Measurements from ENCODE around the gene FADD. TPM values are rescaled to one million over a fixed set of nuclear protein-coding genes. Genes with fewer than 3 reads are reported as not detected.

FADD gene
- total RNA-seq, 2 donors from 2014 or later = 36.6 to 37.7 TPM

DNA sequence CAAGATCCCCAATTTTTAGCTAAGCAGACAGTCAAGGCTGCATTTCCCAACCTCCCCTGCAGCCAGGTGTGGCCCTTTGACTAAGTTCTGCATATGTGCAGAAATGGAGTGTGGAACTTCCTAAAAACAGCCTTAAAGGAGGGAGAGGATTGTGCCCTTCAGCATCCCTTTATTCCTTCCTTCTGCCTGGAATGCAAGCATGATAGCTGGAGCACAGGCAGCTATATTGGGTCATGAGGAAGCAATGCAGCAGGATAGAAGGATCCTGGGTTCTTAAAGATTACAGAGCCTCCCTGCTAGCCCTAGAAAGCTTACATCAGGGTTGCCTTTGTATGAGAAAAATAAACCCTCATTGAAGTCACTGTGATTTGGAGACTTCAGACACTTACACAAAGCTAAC lies 29.9 kb downstream of the FADD start:
- Histone ChIP-seq H3K4me3 (no peak overlapping the region), H3K27me3 (no peaks in the 10 kb centered on the region), H3K36me3 (no peaks in the 10 kb centered on the region), H3K9me3 (no peaks in the 10 kb centered on the region), H3K4me1 (no peaks in the 10 kb centered on the region), H3K27ac (no peak overlapping the region), H3K9ac (ENCODE audit: low read depth in 2 of 2, low read length in 2 of 2) (no peak overlapping the region)
- DNase-seq = no peak
- TF ChIP-seq, protein P1, sequence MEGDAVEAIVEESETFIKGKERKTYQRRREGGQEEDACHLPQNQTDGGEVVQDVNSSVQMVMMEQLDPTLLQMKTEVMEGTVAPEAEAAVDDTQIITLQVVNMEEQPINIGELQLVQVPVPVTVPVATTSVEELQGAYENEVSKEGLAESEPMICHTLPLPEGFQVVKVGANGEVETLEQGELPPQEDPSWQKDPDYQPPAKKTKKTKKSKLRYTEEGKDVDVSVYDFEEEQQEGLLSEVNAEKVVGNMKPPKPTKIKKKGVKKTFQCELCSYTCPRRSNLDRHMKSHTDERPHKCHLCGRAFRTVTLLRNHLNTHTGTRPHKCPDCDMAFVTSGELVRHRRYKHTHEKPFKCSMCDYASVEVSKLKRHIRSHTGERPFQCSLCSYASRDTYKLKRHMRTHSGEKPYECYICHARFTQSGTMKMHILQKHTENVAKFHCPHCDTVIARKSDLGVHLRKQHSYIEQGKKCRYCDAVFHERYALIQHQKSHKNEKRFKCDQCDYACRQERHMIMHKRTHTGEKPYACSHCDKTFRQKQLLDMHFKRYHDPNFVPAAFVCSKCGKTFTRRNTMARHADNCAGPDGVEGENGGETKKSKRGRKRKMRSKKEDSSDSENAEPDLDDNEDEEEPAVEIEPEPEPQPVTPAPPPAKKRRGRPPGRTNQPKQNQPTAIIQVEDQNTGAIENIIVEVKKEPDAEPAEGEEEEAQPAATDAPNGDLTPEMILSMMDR (IDR thresholded peaks at IDR 0.05) = no peak
- intact Hi-C loops (cut with DNase I) = no loop called here

DNA sequence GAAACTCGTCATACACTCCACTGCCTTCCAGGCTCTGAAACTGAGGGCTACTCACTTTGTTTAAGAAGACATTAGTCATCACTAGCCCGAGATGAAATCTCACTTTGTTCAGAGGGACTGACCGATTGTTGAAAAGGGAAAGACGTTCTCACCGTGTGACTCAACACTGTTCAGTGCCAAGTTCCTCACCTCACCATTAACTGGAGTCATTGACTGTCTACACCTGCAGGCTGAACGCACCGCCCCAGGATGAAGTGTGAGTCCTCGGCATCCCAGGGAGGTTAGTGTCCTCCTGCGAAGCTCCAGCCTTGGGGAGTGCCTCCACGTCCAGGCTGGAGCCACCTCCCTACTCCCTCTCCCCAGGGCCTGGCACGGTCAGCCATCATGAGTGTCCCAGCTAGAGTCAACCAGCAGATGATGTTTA lies 30.4 kb downstream of the FADD start:
- TF ChIP-seq, protein P1 (IDR thresholded peaks at IDR 0.05) = no peak
- Histone ChIP-seq H3K4me1 (no peaks in the 10 kb centered on the region), H3K9me3 (no peaks in the 10 kb centered on the region), H3K4me3 (no peak overlapping the region), H3K27ac (no peak overlapping the region), H3K27me3 (no peaks in the 10 kb centered on the region), H3K36me3 (no peaks in the 10 kb centered on the region), H3K9ac (ENCODE audit: low read depth in 2 of 2, low read length in 2 of 2) (no peak overlapping the region)
- intact Hi-C loops (cut with DNase I) = no loop called here
- no peak for DNase-seq

DNA sequence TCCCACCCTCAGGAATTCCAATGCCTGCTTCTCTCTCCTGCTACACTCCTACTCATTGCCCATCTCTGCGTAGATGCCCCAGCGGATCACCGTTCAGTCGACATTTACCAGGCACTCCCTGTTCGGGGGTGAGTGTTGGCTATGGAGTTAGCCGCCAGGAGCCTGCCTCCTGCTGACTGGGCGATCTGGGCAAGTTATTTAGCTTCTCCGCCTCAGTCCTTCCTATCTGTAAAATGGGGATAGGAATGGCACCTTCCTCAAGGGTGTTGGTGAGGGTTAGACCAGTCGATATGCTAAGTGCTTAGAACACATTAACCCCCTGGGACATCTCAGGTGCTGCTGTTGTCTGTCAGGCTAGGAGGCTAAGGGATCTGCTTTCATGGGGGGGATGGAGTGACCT lies 30.9 kb downstream of the FADD start:
- Histone ChIP-seq H3K27me3 (no peaks in the 10 kb centered on the region), H3K9ac (ENCODE audit: low read depth in 2 of 2, low read length in 2 of 2) (no peak overlapping the region), H3K9me3 (no peaks in the 10 kb centered on the region), H3K36me3 (no peaks in the 10 kb centered on the region), H3K4me3 (no peak overlapping the region), H3K27ac (no peak overlapping the region), H3K4me1 (no peaks in the 10 kb centered on the region)
- TF ChIP-seq, protein P1 (IDR thresholded peaks at IDR 0.05) = no peak
- intact Hi-C loops (cut with DNase I) = no loop called here
- DNase-seq = no peak

DNA sequence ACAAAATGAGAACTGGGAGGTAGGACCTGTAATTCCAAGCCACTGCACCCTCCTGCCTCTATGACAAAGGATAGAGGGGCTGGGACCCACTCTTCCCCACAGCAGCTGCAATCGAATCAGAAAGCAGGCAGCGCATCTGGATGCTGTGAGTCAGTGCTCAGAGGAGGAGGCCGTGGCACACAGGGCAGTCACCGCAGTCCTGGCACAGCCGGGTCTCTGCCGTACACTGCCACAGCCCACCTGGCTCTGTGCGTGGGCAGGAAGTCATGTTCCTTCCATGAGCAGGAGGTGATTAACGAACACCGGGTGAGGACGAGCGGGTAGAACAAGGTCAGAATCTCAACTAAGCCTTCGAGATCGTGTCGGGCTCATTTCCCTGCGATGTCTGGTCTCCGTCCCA lies 37.2 kb downstream of the FADD start:
- no peaks in the 10 kb centered on the region for H3K9me3 ChIP-seq
- DNase-seq = no peak
- H3K4me1 ChIP-seq = no peaks in the 10 kb centered on the region
- no peaks in the 10 kb centered on the region for H3K27me3 ChIP-seq
- H3K36me3 ChIP-seq = no peaks in the 10 kb centered on the region
- TF ChIP-seq, protein P1 (IDR thresholded peaks at IDR 0.05) = no peak
- H3K27ac ChIP-seq = no peak overlapping the region
- no peak overlapping the region for H3K4me3 ChIP-seq
- intact Hi-C loops (cut with DNase I) = no loop called here
- H3K9ac ChIP-seq (ENCODE audit: low read depth in 2 of 2, low read length in 2 of 2) = no peak overlapping the region

DNA sequence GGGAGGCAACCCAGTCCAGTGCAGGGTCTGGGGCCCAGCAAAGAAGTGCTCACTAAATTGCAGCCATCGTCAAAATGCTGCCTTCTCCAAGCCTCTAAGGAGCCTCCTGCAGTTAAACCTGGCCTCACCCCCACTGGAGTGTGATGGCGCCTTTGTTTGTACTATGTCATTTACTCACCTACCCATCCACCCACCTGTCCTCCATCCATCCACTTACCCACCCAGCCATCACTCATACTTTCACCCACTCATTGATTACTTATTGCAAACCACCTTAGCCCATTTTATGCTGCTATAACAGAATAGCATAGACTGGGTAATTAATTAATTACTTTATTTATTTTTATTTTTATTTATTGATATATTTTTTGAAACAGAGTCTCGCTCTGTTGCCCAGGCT lies 38.6 kb downstream of the FADD start:
- Histone ChIP-seq H3K9ac (ENCODE audit: low read depth in 2 of 2, low read length in 2 of 2) (no peak overlapping the region), H3K4me3 (no peak overlapping the region), H3K36me3 (no peaks in the 10 kb centered on the region), H3K27ac (no peak overlapping the region), H3K27me3 (no peaks in the 10 kb centered on the region), H3K9me3 (no peaks in the 10 kb centered on the region), H3K4me1 (no peaks in the 10 kb centered on the region)
- TF ChIP-seq, protein P1 (IDR thresholded peaks at IDR 0.05) = no peak
- DNase-seq = no peak
- intact Hi-C loops (cut with DNase I) = no loop called here

DNA sequence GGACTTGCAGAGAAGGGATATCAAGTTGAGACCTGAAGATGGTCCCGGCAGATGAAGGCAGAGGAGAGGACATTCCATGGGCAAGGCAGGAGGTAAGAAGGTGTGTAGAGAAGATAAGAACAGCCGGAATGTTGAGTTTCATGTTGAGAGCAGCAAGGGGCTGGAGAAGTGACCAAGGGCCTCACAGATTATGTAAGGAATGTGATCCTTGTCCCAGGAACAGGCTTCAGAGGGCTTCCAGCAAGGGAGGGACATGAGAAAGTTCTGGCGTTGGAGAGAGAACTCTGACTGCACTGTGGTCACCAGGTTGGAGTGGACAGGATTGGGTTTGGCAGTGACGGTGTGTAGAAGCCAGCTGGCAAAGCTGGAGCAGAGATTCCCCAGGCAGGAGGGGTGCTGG lies 39.8 kb downstream of the FADD start:
- Histone ChIP-seq H3K4me3 (no peak overlapping the region), H3K9me3 (no peaks in the 10 kb centered on the region), H3K27ac (no peak overlapping the region), H3K4me1 (no peaks in the 10 kb centered on the region), H3K36me3 (no peaks in the 10 kb centered on the region), H3K27me3 (no peaks in the 10 kb centered on the region), H3K9ac (ENCODE audit: low read depth in 2 of 2, low read length in 2 of 2) (no peak overlapping the region)
- intact Hi-C loops (cut with DNase I) = no loop called here
- TF ChIP-seq, protein P1 (IDR thresholded peaks at IDR 0.05) = no peak
- DNase-seq = no peak
